GM21360 (cell line): ENCODE measurements around the gene EML4.
A peak's percentile ranks its signal among the peaks of the same experiment; 100 is the strongest.
"Not testable (repeated sequence)": the region's sequence is repeated elsewhere in the genome, so short reads cannot be mapped to it uniquely, and the experiment has no call there.

Experiments used
- ATAC-seq: cut with Tn5 transposase; IDR thresholded peaks from one replicate; pipeline ENCODE4 v1.9.1; 2021; ENCODE audit warnings: mild to moderate bottlenecking, moderate library complexity; ENCODE audit not compliant: unreplicated experiment

EML4 gene

DNA sequence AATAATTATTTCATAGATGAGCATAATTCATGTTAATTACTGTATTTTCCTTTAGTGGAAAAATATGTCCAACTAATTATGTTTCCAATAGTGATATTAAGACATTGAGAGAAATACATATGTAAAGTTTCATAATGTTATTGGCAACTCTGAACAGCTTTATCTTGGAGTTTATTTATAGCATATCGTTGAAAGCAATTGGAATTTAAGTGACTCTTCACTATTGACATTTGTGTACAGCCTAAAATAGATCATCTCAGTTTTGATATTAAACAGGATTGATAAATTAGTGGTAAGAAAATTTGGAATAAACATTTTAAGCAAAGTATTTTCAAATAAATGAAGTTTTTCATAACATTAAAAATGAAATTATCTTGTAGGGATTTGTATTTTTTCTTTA, 79.7 kb downstream of the EML4 start:
- no peak for ATAC-seq

DNA sequence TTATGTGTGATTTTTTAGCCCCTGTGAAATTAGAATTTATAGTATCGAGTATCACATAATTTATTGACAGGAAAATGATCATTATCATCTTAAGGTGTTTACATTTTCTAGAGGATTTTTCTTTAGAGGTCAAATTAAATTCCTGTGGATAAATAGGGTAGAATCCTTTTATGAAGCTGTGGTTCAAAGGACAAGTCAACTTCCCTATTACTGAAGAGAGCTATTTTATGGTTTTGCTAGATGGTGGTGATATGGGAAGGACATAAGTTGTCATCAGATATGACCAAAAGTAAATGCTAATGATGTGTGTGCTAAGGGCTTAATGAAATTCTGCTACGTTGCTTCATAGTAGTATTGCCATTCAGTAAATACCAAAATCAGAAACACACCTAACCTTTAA, 80.1 kb downstream of the EML4 start:
- no peak for ATAC-seq

DNA sequence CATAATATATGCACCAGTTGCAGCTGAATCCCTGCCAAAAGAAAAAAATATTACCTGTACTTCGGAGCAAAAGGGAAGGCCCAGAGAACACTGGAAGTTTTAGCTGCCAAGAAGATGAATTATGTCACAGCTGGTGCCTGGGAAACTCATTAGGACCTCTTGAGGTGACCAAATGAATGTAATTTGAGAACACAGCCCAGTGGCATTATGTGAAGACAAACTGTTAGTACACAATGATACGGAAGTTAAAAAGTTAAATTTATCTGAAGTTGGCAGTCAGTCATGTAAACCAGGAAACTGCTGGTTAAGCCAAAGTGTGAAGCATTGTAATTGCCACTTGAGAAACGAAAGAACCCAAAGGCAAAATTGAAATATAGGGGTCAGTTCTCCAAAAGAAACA, 80.7 kb downstream of the EML4 start:
- ATAC-seq: no peak

DNA sequence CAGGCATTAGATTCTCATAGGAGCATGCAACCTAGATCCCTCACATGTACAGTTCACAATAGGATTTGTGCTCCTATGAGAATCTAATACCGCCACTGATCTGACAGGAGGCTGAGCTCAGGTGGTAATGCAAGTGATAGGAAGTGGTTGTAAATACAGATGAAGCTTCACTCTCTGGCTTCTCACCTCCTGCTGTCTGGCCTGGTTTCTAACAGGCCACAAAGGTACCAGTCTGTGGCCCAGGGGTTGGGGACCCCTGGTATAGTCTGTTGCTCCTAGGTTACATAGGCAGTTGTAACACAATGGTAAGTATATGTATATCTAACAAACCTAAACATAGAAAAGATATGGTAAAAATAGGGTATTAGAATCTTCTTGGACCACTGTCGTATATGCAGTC, 81.8 kb downstream of the EML4 start:
- no peak for ATAC-seq

DNA sequence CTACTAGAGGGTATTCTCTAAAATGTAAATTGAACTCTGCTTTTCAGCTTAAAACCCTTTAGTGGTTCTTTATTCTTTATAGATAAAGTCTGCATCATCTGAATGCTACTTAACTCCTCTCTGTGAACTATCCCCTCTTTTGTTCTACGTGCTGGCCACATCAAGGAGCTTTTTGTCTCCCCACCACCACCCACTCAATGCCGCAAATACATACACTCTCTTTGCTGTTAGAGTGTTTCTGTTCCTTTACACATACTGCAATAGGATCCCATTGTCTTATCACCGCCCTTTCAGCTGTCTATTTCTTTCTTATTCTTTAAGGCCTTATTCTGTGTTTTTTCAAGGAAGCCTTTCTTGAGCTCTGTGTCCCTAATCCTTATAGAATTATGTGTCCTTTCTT, 83.3 kb downstream of the EML4 start:
- ATAC-seq: no peak

DNA sequence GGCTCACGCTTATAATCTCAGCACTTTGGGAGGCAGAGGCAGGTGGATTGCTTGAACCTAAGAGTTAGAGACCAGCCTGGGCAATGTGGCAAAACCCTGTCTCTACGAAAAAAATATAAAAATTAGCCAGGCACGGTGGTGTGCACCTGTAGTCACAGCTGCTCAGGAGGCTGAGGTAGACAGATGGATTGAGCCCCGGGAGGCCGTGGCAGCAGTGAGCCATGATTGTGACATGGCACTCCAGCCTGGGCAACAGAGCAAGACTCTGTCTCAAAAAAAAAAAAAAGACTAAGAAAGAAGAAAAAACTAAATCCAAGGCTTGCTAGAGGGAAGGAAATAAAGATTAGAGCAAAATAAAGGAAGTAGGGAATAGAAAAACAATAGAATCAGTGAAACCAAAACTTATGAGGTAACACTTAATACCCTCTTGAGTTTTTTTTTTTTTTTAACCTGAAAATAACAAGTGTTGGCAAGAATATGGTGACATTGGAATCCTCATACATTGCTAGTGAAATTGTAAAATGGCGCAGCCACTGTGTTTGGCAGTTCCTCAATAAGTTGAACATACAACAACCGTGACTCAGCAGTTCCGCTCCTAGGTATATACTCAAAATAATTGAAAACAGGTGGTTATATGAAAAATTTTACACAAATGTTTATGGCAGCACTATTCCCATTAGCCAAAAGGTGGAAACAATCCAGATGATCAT, 85.2 kb downstream of the EML4 start:
- ATAC-seq: no peak

DNA sequence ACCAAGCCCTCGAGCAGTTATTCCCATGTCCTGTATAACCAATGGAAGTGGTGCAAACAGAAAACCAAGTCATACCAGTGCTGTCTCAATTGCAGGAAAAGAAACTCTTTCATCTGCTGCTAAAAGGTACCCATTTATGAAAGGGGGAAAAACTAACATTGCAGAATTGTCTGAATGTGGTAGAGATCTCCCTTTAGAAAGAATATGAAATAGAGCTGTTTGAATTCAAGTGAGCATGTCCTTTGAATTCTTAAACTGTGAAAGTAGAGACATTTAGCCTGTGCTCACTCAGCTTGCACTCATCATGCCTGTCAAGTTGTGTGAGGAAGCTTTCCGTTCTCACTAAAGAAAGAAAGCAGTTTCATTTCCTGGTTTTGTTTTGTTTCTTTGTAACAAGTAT, 87.4 kb downstream of the EML4 start:
- ATAC-seq: peak; percentile 78

DNA sequence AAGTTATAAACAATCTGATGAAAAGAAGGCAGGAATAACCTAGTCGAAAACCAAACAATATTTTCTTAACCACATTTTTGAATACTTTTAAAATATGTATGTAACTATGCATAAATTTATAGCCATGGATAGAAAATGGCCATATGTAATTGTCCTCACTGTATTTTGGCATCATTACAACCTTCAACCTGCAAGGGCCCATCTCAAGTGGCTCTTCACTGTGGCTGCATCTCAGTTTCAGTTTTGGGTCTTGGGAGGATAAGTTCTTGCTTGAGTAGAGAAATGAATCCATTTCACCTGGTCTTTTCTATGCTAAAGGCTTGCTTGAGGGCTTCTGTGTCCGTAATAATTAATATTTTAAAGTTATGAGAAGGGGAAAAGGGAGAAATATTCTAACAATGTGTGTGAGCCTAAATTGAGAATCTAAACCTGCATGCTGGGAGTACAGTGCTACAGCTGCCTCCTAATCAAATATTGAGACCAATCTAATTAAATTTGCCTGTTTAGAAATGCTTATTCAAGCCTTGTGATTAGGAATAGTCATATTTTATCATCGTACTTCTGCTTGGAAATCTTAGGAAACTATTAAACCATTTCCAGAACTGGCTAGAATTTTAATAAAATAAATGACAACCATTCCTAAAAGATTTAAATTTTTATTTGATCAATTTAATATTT, 92.5 kb downstream of the EML4 start:
- ATAC-seq: no peak

DNA sequence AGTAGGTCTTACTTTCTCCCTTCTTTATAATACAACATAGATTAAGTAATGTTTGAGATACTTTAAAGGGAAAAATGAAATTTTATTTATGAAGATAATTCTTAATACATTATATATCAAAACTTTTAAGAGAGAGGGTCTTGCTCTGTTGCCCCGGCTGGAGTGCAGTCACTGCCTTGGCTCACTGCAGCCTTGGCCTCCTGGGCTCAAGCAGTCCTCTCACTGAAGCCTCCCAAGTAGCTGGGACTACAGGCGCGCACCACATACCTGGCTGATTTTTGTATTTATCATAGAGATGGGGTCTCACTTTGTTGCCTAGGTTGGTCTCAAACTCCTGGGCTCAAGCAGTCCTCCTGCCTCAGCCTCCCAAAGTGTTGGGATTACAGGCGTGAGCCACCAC, 97.1 kb downstream of the EML4 start:
- no peak for ATAC-seq

DNA sequence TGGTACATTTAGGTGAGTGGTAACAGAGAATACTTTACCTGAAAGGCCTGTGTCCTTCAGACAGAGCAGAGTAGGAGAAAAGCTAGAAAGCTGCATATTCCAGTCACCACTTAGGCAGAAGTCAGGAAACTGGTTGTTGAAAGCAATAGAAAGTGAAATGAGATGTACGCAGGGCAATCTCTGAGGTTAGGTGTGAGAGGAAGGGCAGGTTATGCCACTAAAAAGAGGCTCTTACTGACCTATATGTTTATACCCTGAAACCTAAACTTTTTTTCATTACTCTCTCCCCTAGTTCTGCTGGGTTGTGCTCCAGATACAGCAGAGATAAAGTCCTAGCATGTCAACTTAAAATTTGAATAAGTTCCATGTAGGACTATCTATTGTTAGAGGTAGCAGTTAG, 98.4 kb downstream of the EML4 start:
- ATAC-seq: no peak

DNA sequence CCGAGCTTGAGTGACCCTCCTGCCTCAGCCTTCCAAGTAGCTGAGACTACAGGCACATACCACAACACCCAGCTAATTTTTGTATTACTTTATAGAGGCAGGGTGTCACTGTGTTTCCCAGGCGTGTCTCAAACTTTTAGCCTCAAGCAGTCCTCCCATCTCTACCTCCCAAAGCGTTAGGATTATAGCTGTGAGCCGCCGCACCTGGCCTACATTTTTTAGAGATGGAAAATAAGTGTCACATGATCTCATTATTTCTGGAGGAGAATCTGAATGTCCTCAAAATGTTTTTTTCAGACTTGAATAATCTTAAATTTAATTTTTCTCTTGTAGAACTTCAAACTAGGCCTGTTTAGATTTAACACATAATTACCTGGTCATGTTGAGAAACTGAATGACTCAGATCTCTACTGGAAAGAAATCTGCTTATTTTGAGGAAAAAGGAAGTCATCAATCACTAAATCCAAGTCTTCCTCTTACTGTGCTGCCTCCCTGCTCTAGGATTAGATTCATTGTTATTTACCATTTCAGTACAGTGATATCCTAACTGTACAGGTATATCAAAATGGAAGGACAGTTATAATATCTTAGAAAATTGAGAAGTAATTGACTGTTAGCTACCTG, 99.5 kb downstream of the EML4 start:
- no peak for ATAC-seq

DNA sequence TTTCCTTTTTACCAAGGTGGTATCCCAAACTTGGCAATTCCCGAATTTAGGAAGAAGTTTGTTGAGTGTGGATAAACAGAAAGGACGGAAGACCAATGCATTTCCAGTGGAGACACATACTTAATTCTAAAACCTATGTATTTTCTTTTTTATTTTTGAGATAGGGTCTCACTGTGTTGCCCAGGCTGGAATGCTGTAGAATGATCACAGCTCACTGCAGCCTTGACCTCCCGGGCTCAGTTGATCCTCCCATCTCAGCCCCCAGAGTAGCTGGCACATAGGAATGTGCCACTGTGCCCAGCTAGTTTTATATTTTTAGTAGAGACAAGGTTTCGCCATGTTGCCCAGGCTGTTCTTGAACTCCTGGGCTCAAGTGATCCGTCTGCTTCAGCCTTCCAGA, 101.6 kb downstream of the EML4 start:
- ATAC-seq: no peak

DNA sequence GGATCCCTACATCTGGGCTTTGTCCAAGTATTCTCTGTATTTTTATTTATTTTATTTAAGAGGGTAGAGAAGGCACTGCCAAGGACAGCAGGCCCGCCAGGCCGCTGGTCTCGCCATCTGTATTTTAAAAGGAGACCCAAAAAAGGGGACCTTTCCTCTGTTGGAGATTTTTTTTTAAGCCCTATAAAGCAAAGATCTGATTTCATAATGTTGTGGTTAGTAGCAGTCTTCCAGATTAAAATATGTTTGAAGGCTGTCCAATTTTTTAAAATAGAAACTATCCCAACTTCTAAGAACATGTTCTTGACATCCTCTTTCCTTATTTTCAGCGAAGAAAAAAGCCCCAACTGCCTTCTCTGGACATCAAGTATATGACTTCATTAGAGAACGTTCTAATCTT, 102.1 kb downstream of the EML4 start:
- ATAC-seq: not testable (repeated sequence)

DNA sequence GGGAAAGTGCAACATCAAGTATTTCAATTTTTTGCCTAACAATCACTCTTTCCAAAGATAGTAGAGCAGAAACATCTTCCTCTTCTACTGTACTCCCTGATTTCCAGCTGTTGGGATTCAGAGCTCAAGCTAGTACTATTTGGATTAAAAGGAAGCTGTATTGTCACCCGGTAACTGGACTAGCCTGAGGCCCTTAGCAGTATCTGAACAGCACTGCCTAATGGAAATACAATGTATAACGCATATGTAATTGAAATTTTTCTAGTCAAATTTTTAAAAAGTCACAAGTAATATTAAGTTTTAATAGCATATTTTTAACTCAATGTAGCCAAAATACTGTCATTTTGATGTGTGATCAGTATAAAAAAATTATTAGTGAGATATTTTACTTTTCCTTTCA, 105.7 kb downstream of the EML4 start:
- no peak for ATAC-seq

DNA sequence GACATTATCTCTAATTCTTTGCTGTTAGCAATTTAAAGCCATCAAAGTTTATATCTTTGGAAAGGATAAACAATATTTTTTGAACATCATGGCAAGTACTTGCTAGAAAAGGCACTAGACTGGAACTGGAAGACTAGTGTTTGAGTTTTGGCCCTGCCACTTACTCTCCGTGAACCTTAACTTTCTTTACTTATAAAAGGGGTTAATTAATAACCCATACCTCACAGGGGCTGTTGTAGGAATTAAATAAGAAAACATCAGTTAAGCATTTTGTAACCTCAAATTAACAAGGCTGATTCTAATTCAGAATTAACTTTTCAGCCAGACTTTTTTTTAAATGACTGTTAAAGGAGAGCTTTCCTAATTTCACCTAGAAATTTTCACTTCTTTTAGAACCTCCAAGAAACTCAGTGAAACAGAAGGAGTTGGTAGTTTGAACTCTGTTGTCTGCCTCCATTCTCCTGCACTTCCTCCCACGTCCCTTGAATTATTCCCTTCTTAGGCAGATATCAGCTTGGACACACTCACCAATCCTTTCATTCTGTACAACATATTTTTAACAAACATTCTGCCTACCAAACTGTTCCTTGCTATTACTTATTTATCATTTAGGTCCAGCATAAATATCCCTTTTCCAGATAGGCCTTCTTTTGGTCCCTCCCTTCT, 112.4 kb downstream of the EML4 start:
- no peak for ATAC-seq

DNA sequence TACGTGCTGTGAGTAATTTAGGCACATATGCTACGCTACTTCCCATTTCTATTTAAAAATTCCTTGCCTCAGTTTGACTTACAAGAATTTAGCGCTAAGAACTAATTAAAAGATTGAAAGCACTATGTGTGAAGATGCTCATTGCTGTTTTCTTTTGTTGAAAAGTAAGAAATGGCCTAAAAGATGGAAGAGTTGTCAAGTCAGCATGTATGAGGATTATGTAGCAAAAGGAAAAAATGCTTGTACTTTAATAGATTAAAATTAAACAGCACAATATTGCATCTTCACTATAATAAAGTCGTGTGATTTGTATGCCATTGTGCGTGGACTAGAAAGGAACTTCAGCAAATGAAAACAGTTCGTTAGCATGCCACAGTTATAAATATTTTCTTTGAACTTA, 114.9 kb downstream of the EML4 start:
- ATAC-seq: no peak

DNA sequence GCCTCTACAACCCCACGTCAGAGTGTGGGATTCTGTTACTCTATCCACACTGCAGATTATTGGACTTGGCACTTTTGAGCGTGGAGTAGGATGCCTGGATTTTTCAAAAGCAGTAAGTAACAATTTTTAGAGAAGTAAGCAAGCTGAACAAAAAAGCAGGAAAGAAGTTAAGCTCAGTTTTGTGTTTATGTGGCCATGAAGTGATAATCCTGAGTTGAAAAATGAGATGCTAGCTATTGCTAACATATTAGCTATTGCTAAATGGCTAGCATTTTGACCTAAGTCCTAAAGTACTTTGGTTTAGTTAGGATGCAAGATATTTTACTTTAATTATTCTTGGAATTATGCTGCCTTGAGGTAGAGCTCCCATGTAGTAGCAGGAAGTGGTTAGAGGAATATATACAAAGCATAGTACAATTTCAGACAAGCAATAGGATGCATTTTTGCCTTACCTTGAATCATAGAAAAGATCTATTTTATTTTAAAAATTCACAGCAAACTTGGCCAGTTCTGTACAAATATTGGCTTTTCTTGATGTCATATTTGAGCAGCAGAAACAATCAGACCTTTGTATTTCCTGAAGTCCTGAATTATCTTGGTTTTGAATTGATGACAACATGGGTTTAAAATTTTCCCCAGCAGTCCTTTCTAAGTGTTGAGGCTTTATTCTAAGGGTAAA, 117.3 kb downstream of the EML4 start:
- no peak for ATAC-seq

DNA sequence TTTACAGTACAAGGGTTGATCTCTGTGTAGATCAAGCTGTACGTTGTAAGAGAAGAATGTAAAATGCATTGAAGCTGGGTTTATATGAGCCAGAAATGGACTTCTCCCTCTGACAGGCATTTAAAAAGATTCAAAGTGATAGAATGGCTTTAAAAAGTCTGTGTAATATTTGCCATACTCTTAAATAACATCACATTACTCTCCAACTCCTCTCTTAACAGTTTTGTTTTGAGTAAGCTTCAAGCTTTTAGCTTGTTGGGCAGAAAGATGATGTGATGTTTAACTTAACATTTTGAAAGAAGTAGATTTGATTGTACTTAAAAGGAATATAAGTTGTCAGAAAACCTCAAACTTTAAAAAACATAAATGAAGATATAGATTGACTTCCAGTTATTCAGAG, 119.7 kb downstream of the EML4 start:
- ATAC-seq: no peak

DNA sequence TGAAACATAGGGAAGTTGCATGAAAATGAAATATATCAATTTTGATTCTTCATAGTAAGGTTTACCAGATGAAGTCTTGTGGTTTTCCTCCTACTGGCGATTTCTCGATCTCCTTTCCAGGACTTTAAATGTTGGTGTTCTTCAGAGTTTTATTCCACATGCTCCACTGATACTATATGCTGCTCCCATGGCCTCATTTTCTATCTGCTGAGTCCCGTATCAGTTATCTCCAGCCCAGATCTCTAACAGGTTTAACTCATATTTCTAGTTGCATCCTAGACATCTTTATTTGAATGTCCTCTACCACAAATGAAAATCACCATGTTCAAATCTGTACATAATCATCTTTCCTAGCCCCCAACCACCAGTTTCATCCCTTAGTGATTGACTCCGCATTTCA, 120.1 kb downstream of the EML4 start:
- no peak for ATAC-seq

DNA sequence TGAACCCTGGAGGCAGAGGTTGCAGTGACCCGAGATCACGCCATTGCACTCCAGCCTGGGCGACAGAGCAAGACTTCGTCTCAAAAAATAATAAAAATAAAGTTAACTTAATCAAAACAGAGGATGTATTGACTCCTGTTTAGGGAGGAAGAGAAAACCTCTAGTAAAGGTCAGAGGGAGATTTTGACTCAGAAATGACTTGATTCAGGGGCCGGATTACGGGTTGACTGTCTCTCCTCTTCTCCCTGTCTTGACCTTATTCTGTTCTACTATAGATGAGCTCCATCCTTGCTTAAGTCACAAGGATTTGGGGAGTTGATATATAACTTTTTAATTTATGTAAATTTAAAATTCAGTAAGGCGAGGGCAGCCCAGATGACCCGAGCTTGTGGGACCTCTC, 120.9 kb downstream of the EML4 start:
- no peak for ATAC-seq

DNA sequence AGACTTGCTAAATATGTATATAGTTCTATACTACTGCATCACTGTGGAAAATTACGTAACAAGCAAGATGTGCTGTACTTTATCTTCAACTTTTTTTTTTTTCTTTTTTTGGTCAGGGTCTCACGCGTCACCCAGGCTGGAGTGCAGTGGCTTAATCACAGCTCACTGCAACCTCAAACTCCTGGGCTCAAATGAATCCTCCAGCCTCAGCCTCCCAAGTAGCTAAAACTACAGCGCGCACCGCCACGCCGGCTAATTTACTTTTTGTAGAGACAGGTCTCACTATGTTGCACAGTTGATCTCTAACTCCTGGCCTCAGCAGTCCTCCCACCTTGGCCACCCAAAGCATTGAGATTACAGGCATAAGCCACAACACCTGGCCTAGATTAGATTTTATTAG, 123.9 kb downstream of the EML4 start:
- no peak for ATAC-seq
